Brain pericyte (primary cell): ENCODE data around the gene CDK5RAP3.
A peak's percentile ranks its signal among the peaks of the same experiment; 100 is the strongest.

Experiments used
- DNase-seq: peaks from one replicate; pipeline ENCODE4 v3.0.0-alpha.2; 2012; ENCODE audit warnings: low read depth, low spot score

Gene CDK5RAP3

GRCh38 chr17:48023400-48024148 lies 52.7 kb downstream of the CDK5RAP3 start:
- DNase-seq, result no peak

GRCh38 chr17:48024149-48025039 lies 53.5 kb downstream of the CDK5RAP3 start:
- no peak for DNase-seq

- peak; percentile 81 for DNase-seq
These were observed 54.4 kb downstream of the CDK5RAP3 start for GRCh38 chr17:48025040-48025903.

GRCh38 chr17:48025904-48026501 lies 55.1 kb downstream of the CDK5RAP3 start:
- DNase-seq, result no peak

- DNase-seq, result no peak
These were observed 55.8 kb downstream of the CDK5RAP3 start for GRCh38 chr17:48026502-48027321.

- DNase-seq, result no peak
These were observed 56.5 kb downstream of the CDK5RAP3 start for GRCh38 chr17:48027322-48027981.

GRCh38 chr17:48028736-48029135 lies 57.8 kb downstream of the CDK5RAP3 start:
- no peak for DNase-seq

- DNase-seq, result no peak
These were observed 59.6 kb downstream of the CDK5RAP3 start for GRCh38 chr17:48030531-48030930.
